ENCODE measurements around the gene LSAMP. TPM values are rescaled to one million over a fixed set of nuclear protein-coding genes. Genes with fewer than 3 reads are reported as not detected.

Gene LSAMP
- total RNA-seq, 1 experiment from 2014 or later, result 0.90 TPM

- Histone ChIP-seq H3K79me2 (ENCODE audit: insufficient read depth, low read length) (no peaks in the 10 kb centered on the region), H2BK12ac (ENCODE audit: insufficient read length, low read depth, low read length) (no peak overlapping the region), H2AK5ac (ENCODE audit: insufficient read length, low read length) (no peak overlapping the region), H3K79me1 (ENCODE audit: insufficient read depth, low read depth, low read length, poor library complexity, severe bottlenecking) (no peaks in the 10 kb centered on the region), H4K8ac (replicated peaks; ENCODE audit: insufficient read length, low read depth, low read length) (no peak overlapping the region), H4K91ac (ENCODE audit: insufficient read length, low read depth, low read length) (no peak overlapping the region), H3K4ac (ENCODE audit: low read depth, low read length) (no peak overlapping the region), H3K23me2 (ENCODE audit: insufficient read length, low read depth, low read length, poor library complexity, severe bottlenecking) (no peaks in the 10 kb centered on the region), H2AFZ (ENCODE audit: low read length) (no peak overlapping the region), H3K9me3 (ENCODE audit: control insufficient read depth, low read depth, low read length) (no peaks in the 10 kb centered on the region), H2BK15ac (ENCODE audit: low read depth, low read length) (no peak overlapping the region), H3K56ac (ENCODE audit: insufficient read length, low read depth, low read length) (no peak overlapping the region), H3K23ac (ENCODE audit: insufficient read length, low read depth, low read length) (no peak overlapping the region), H3K9ac (ENCODE audit: extremely low read depth, insufficient read length, low read length) (no peak overlapping the region), H3T11ph (ENCODE audit: low read length) (no peak overlapping the region), H3K27me3 (ENCODE audit: insufficient read depth, low read length) (no peaks in the 10 kb centered on the region; the same call in 1 of the 2 replicates), H2BK5ac (ENCODE audit: insufficient read length, low read length) (no peak overlapping the region), H3K4me1 (ENCODE audit: insufficient read depth, low read length) (no peaks in the 10 kb centered on the region), H2BK20ac (ENCODE audit: low read depth, low read length, poor library complexity, severe bottlenecking) (no peak overlapping the region), H3K18ac (ENCODE audit: insufficient read length, low read depth, low read length) (no peak overlapping the region), H4K5ac (ENCODE audit: insufficient read length, low read depth, low read length) (no peak overlapping the region), H3K4me2 (ENCODE audit: insufficient read depth, insufficient read length, low read length) (no peak overlapping the region), H3K14ac (ENCODE audit: insufficient read depth, low read length) (no peak overlapping the region), H3K27ac (ENCODE audit: insufficient read length, low read depth, low read length) (no peak overlapping the region), H2BK120ac (ENCODE audit: low read depth, low read length, poor library complexity, severe bottlenecking) (no peak overlapping the region), H4K20me1 (ENCODE audit: control insufficient read depth, insufficient read depth, insufficient read length) (no peaks in the 10 kb centered on the region)
- Mint-ChIP-seq H3K27ac (no peak overlapping the region), H3K4me3 (no peak overlapping the region), H3K9me3 (no peaks in the 10 kb centered on the region), H3K36me3 (ENCODE audit: insufficient read depth in 1 of 3, low read depth in 3 of 3) (no peaks in the 10 kb centered on the region), H3K4me1 (peaks cover 18 to 22% of the 10 kb centered on the region in 2 experiments), H3K27me3 (ENCODE audit: low read depth) (peaks cover 32% of the 10 kb centered on the region)
- no CpG with 5 or more reads among the region's 4 CpGs for WGBS (ENCODE audit: extremely low coverage, insufficient read length, low lambda C conversion rate)
- no peak for DNase-seq
- TF ChIP-seq CTCF (conservative IDR thresholded peaks at IDR 0.05), result no peak
Observed at GRCh38 chr3:116253511-116253910, 191.8 kb downstream of the LSAMP start.
